ENCODE measurements around the gene DNMT3L.

- TF ChIP-seq CTCF (IDR thresholded peaks at IDR 0.05; ENCODE audit: low read length): no peak
- TF ChIP-seq EZH2phosphoT487 (IDR thresholded peaks at IDR 0.05; ENCODE audit: low read length): no peak
Measured at GRCh38 chr21:44281801-44282200, 20.1 kb upstream of the DNMT3L start.
